B cell (primary cell): ENCODE measurements around the gene SAMD4B. TPM values are rescaled to one million over a fixed set of nuclear protein-coding genes. Genes with fewer than 3 reads are reported as not detected.

Experiments
- ATAC-seq: fragments of 200-7000 bp; cut with Tn5 transposase; one replicate; pipeline ENCODE4 v1.10.0; 2021; ENCODE audit warnings: low read depth, mild to moderate bottlenecking, moderate number of reproducible peaks, moderate library complexity
- CTCF ChIA-PET: fragments of 350-600 bp; sonication (Branson Sonifier 250); formaldehyde crosslinking; loops from one replicate; lab custom pipeline; 2021; ENCODE audit warnings: antibody characterized with exemption, inconsistent platforms; lab: Charles Lee
- POLR2A ChIA-PET: fragments of 350-600 bp; sonication (Branson Sonifier 250); formaldehyde crosslinking; loops from one replicate; lab custom pipeline; 2021; ENCODE audit warnings: antibody characterized with exemption; lab: Charles Lee
- DNase-seq: peaks from one replicate; pipeline ENCODE4 v3.0.0; 2013
- H2AFZ ChIP-seq: 2 replicates; pipeline ENCODE4 v1.6.1; 2012; ENCODE audit warnings: mild to moderate bottlenecking, low read depth, low read length; ENCODE audit not compliant: insufficient read depth, poor library complexity, severe bottlenecking
- H3K27ac ChIP-seq, 2 donors: 1 replicate in 1 of 2; 2 replicates in 1 of 2; pipeline ENCODE4 v1.5.1; 2012 to 2013; ENCODE audit warnings: low read length in 2 of 2, mild to moderate bottlenecking in 2 of 2, moderate library complexity in 1 of 2
- H3K27me3 ChIP-seq, 4 experiments: fragments of 200-600 bp in 1 of 4; sonication (generic) in 1 of 4; replicated peaks in 1 of 4; 1 replicate in 2 of 4; 2 replicates in 2 of 4; pipeline versions ENCODE4 v1.6.1 to v1.7.0; 2013 to 2016; ENCODE audit warnings: low read length in 3 of 4, mild to moderate bottlenecking in 2 of 4, mixed read lengths in 1 of 4, moderate library complexity in 1 of 4; ENCODE audit not compliant: insufficient read depth in 4 of 4, control insufficient read depth in 3 of 4; ENCODE audit errors: control extremely low read depth in 1 of 4
- H3K36me3 ChIP-seq, 2 experiments: replicated peaks in 1 of 2; 1 replicate in 1 of 2; 2 replicates in 1 of 2; pipeline versions ENCODE4 v1.6.1 to v1.7.1; 2013; ENCODE audit warnings: low read length in 1 of 2; ENCODE audit not compliant: insufficient read depth in 2 of 2, control insufficient read depth in 1 of 2; ENCODE audit errors: control extremely low read depth in 1 of 2, extremely low read depth in 1 of 2
- H3K4me1 ChIP-seq, 2 donors: fragments of 200-600 bp in 1 of 2; sonication (generic) in 1 of 2; 1 replicate in 1 of 2; 2 replicates in 1 of 2; pipeline versions ENCODE4 v1.5.1 to v1.6.1; 2013 to 2017; ENCODE audit warnings: low read length in 2 of 2; ENCODE audit not compliant: control insufficient read depth in 2 of 2, insufficient read depth in 2 of 2
- H3K4me2 ChIP-seq: replicated peaks from 2 replicates; pipeline ENCODE3; 2012; ENCODE audit warnings: mild to moderate bottlenecking, low read depth, low read length; ENCODE audit not compliant: poor library complexity, severe bottlenecking
- H3K4me3 ChIP-seq, 5 experiments: fragments of 200-600 bp in 1 of 5; sonication (generic) in 1 of 5; 1 replicate in 3 of 5; 2 replicates in 2 of 5; pipeline versions ENCODE4 v1.5.1 to v1.7.0; 2011 to 2016; ENCODE audit warnings: low read length in 4 of 5, mild to moderate bottlenecking in 4 of 5, low read depth in 2 of 5, control low read depth in 1 of 5, moderate library complexity in 1 of 5; ENCODE audit not compliant: insufficient read depth in 1 of 5; ENCODE audit errors: control extremely low read depth in 1 of 5, extremely low read depth in 1 of 5
- H3K79me2 ChIP-seq: fragments of 200-600 bp; sonication (generic); one replicate; pipeline ENCODE4 v1.6.0; 2016; ENCODE audit warnings: low read length; ENCODE audit not compliant: control insufficient read depth, insufficient read depth
- H3K9ac ChIP-seq: fragments of 200-600 bp; sonication (generic); 2 replicates; pipeline ENCODE4 v1.6.1; 2017; ENCODE audit warnings: mild to moderate bottlenecking, low read length, moderate library complexity
- H3K9me3 ChIP-seq, 3 donors: one replicate each; pipeline versions ENCODE4 v1.6.1 to v1.7.1; 2013; ENCODE audit warnings: low read length in 2 of 3; ENCODE audit not compliant: control insufficient read depth in 2 of 3, insufficient read depth in 1 of 3; ENCODE audit errors: control extremely low read depth in 1 of 3
- H4K20me1 ChIP-seq: 2 replicates; pipeline ENCODE4 v1.6.0; 2012; ENCODE audit warnings: mild to moderate bottlenecking, low read length; ENCODE audit not compliant: insufficient read depth, control insufficient read depth, poor library complexity, severe bottlenecking
- H3K27ac Mint-ChIP-seq: one replicate; pipeline ENCODE4 v1.8.0; 2021; ENCODE audit warnings: mixed read lengths
- H3K27me3 Mint-ChIP-seq: one replicate; pipeline ENCODE4 v1.8.0; 2021; ENCODE audit warnings: mixed read lengths
- H3K4me1 Mint-ChIP-seq: one replicate; pipeline ENCODE4 v1.8.0; 2021; ENCODE audit warnings: mixed read lengths
- H3K4me3 Mint-ChIP-seq: one replicate; pipeline ENCODE4 v1.8.0; 2021; ENCODE audit warnings: mixed read lengths
- H3K9me3 Mint-ChIP-seq: one replicate; pipeline ENCODE4 v1.8.0; 2022; ENCODE audit warnings: mixed read lengths; ENCODE audit not compliant: insufficient read depth
- EZH2 ChIP-seq: IDR thresholded peaks from 2 replicates; pipeline ENCODE4 v1.6.1; 2012; ENCODE audit warnings: borderline replicate concordance, low read depth, mild to moderate bottlenecking, moderate library complexity, low read length; ENCODE audit not compliant: insufficient read depth, poor library complexity, severe bottlenecking
- WGBS: methylation state at CpG from one replicate; pipeline ENCODE4 v1.1.5; 2013; ENCODE audit warnings: missing lambda C conversion rate; ENCODE audit not compliant: insufficient coverage; 5-methylcytosine and 5-hydroxymethylcytosine counted together
- intact Hi-C: fragments of 100-400 bp; cut with micrococcal nuclease; formaldehyde crosslinking; loops from one replicate; pipeline ENCODE4 v1.10.0; 2022
- polyA plus RNA-seq: library from polyadenylated mRNA; depleted of rRNA; stranded (reverse); fragments of >200 nt; gene quantifications from 2 replicates; pipeline ENCODE4 v1.2.3, GENCODE V29; 2012
- total RNA-seq, 2 donors: library from RNA; stranded (reverse); fragments of 120-200 nt in 1 of 2; gene quantifications; 1 replicate in 1 of 2; 2 replicates in 1 of 2; pipeline versions ENCODE4 v1.2.3 to v1.2.4, GENCODE V29; 2013 to 2022
- TF ChIP-seq, protein P1 (sequence below): fragments of 200-600 bp; IDR thresholded peaks from one replicate; pipeline ENCODE4 v1.8.0; 2022; ENCODE audit warnings: antibody characterized with exemption, mild to moderate bottlenecking

The SAMD4B gene
- total and polyA plus RNA-seq, 2 donors (not counting 1 experiment from before 2014, with no cell fraction given), result 87.3 to 90.0 TPM

GRCh38 chr19:39327363-39328045 is 14.7 kb upstream of the SAMD4B start:
- Mint-ChIP-seq H3K4me1 (peaks cover 29% of the 10 kb centered on the region), H3K27ac (no peak overlapping the region), H3K27me3 (no peaks in the 10 kb centered on the region), H3K9me3 (no peaks in the 10 kb centered on the region), H3K4me3 (no peak overlapping the region)
- H3K4me3 ChIP-seq, result no peak overlapping the region
- H3K27me3 ChIP-seq, result no peaks in the 10 kb centered on the region
- H3K36me3 ChIP-seq, result peaks cover 8 to 48% of the 10 kb centered on the region in 2 experiments
- ChIA-PET POLR2A (no interaction called here), CTCF (interaction anchor here (0.6 to 6.5 kb wide), 14 partner anchors 9 to 1816 kb away, joined by 3 to 66 read pairs (median 3); partner anchors contain the start of genes GMFG and SYCN)
- peaks cover 4 to 11% of the 10 kb centered on the region in 2 donors for H3K4me1 ChIP-seq
- H3K27ac ChIP-seq, result no peak overlapping the region
- H2AFZ ChIP-seq, result no peak overlapping the region
- TF ChIP-seq, protein P1, sequence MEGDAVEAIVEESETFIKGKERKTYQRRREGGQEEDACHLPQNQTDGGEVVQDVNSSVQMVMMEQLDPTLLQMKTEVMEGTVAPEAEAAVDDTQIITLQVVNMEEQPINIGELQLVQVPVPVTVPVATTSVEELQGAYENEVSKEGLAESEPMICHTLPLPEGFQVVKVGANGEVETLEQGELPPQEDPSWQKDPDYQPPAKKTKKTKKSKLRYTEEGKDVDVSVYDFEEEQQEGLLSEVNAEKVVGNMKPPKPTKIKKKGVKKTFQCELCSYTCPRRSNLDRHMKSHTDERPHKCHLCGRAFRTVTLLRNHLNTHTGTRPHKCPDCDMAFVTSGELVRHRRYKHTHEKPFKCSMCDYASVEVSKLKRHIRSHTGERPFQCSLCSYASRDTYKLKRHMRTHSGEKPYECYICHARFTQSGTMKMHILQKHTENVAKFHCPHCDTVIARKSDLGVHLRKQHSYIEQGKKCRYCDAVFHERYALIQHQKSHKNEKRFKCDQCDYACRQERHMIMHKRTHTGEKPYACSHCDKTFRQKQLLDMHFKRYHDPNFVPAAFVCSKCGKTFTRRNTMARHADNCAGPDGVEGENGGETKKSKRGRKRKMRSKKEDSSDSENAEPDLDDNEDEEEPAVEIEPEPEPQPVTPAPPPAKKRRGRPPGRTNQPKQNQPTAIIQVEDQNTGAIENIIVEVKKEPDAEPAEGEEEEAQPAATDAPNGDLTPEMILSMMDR, result no peak
- TF ChIP-seq EZH2, result no peak
- peaks cover 58% of the 10 kb centered on the region for H3K79me2 ChIP-seq
- 98% methylated on average over 7 of the region's 16 CpGs for WGBS
- no peak overlapping the region for H3K4me2 ChIP-seq
- no peak overlapping the region for H3K9ac ChIP-seq
- DNase-seq (no peak), ATAC-seq (no peak)
- no peaks in the 10 kb centered on the region for H3K9me3 ChIP-seq
- intact Hi-C loops, result loop anchor here (1.0 to 5.0 kb wide), 5 partner anchors 14 to 925 kb away; partner anchors contain the start of gene FAM98C
- H4K20me1 ChIP-seq, result peaks cover 52% of the 10 kb centered on the region
